HCT116 (cell line): Measurements from ENCODE around the gene TAF11L2. TPM values are rescaled to one million over a fixed set of nuclear protein-coding genes. Genes with fewer than 3 reads are reported as not detected.
"Not testable (repeated sequence)": the region's sequence is repeated elsewhere in the genome, so short reads cannot be mapped to it uniquely, and the experiment has no call there.

Experiments used
- ATAC-seq: fragments of 200-7000 bp; cut with Tn5 transposase; 2 replicates; pipeline ENCODE4 v1.9.1; 2020; ENCODE audit warnings: mild to moderate bottlenecking, moderate library complexity
- BruUV-seq: library from RNA; stranded (reverse); fragments of 400-500 nt; replicated peaks from 2 replicates; lab custom pipeline; 2021; lab: Mats Ljungman, UMichigan
- CTCF ChIA-PET: fragments of 300-600 bp; sonication (Branson Sonifier 250); formaldehyde crosslinking; loops from one replicate; lab custom pipeline; 2021; ENCODE audit warnings: antibody characterized with exemption; lab: Charles Lee
- POLR2A ChIA-PET: fragments of 300-600, 350-600 bp; sonication (Branson Sonifier 250); formaldehyde crosslinking; loops from one replicate; lab custom pipeline; 2021; ENCODE audit warnings: antibody characterized with exemption; lab: Charles Lee
- RAD21 ChIA-PET, 2 experiments: fragments of 300-600 bp; sonication (Branson Sonifier 250); formaldehyde crosslinking; loops; one replicate each; lab custom pipeline; 2023; ENCODE audit warnings: low total read pairs in 2 of 2; ENCODE audit not compliant: uncharacterized antibody in 2 of 2, unreplicated experiment in 2 of 2, low non-redundant PET in 1 of 2; lab: Charles Lee
- DNase-seq: peaks from one replicate; pipeline ENCODE4 v3.0.0-alpha.2; 2010; ENCODE audit warnings: low read depth, low spot score
- H2AFZ ChIP-seq: fragments of 200-600 bp; shearing (Covaris generic), sonication (generic); 2 replicates; pipeline ENCODE4 v1.6.1; 2017; ENCODE audit warnings: low read depth, mixed run types, mixed read lengths, antibody characterized with exemption, low read length; ENCODE audit not compliant: poor library complexity, severe bottlenecking
- H3K27ac ChIP-seq: 2 replicates; pipeline ENCODE4 v1.5.1; 2012; ENCODE audit warnings: low read depth, low read length
- H3K27me3 ChIP-seq: fragments of 200-600 bp; sonication (generic); 2 replicates; pipeline ENCODE4 v1.6.1; 2016; ENCODE audit warnings: mixed run types, low read length, mixed read lengths; ENCODE audit not compliant: insufficient read depth
- H3K36me3 ChIP-seq, 2 experiments: fragments of 200-500 bp in 1 of 2; fragments of 200-600 bp in 1 of 2; sonication (Bioruptor generic) in 1 of 2; sonication (generic) in 1 of 2; 2 replicates each; pipeline versions ENCODE4 v1.5.1 to v1.6.1; 2014 to 2016; ENCODE audit warnings: low read length in 2 of 2, inconsistent platforms in 1 of 2, mixed read lengths in 1 of 2, mixed run types in 1 of 2; ENCODE audit not compliant: insufficient read depth in 2 of 2, control insufficient read depth in 1 of 2
- H3K4me1 ChIP-seq, 2 experiments: fragments of 200-600 bp in 1 of 2; sonication (generic) in 1 of 2; 2 replicates each; pipeline versions ENCODE4 v1.5.1 to v1.6.1; 2012 to 2017; ENCODE audit warnings: low read length in 2 of 2, inconsistent platforms in 1 of 2, mild to moderate bottlenecking in 1 of 2, mixed read lengths in 1 of 2, mixed run types in 1 of 2, moderate library complexity in 1 of 2; ENCODE audit not compliant: insufficient read depth in 2 of 2, control insufficient read depth in 1 of 2
- H3K4me2 ChIP-seq: fragments of 200-600 bp; sonication (generic); 2 replicates; pipeline ENCODE4 v1.6.1; 2017; ENCODE audit warnings: mixed run types, low read length, mixed read lengths
- H3K4me3 ChIP-seq, 2 experiments: fragments of 200-600 bp in 1 of 2; sonication (generic) in 1 of 2; replicated peaks in 1 of 2; 2 replicates each; pipeline ENCODE4 v1.5.1; 2011 to 2016; ENCODE audit warnings: low read length in 2 of 2, control low read depth in 1 of 2, low read depth in 1 of 2, mild to moderate bottlenecking in 1 of 2, mixed read lengths in 1 of 2, mixed run types in 1 of 2
- H3K79me2 ChIP-seq: fragments of 200-600 bp; sonication (generic); 2 replicates; pipeline ENCODE4 v1.6.1; 2017; ENCODE audit warnings: mild to moderate bottlenecking, mixed run types, low read length, moderate library complexity, mixed read lengths; ENCODE audit not compliant: insufficient read depth
- H3K9ac ChIP-seq: fragments of 200-600 bp; sonication (generic); 2 replicates; pipeline ENCODE4 v1.6.1; 2016; ENCODE audit warnings: low read length, mixed read lengths
- H3K9me2 ChIP-seq: fragments of 200-600 bp; sonication (generic), shearing (Covaris generic); 2 replicates; pipeline ENCODE4 v1.6.1; 2017; ENCODE audit warnings: mixed run types, mild to moderate bottlenecking, moderate library complexity; ENCODE audit not compliant: insufficient read depth
- H3K9me3 ChIP-seq, 2 experiments: fragments of 200-500 bp in 1 of 2; fragments of 200-600 bp in 1 of 2; sonication (Bioruptor generic) in 1 of 2; sonication (generic) in 1 of 2; 2 replicates each; pipeline ENCODE4 v1.6.1; 2014 to 2017; ENCODE audit warnings: low read length in 2 of 2, mixed read lengths in 2 of 2, inconsistent platforms in 1 of 2, low read depth in 1 of 2, mild to moderate bottlenecking in 1 of 2, mixed run types in 1 of 2, moderate library complexity in 1 of 2; ENCODE audit not compliant: control insufficient read depth in 1 of 2, insufficient read depth in 1 of 2
- H4K20me1 ChIP-seq: fragments of 200-600 bp; sonication (generic), shearing (Covaris generic); 2 replicates; pipeline ENCODE4 v1.6.1; 2017; ENCODE audit warnings: mixed run types, mild to moderate bottlenecking, moderate library complexity; ENCODE audit not compliant: insufficient read depth
- SIN3A ChIP-seq: IDR thresholded peaks from 2 replicates; pipeline ENCODE4 v1.6.1; 2012; ENCODE audit warnings: low read depth
- SRF ChIP-seq: IDR thresholded peaks from 2 replicates; pipeline ENCODE4 v1.6.1; 2012; ENCODE audit warnings: low read depth
- TCF7L2 ChIP-seq: IDR thresholded peaks from 2 replicates; pipeline ENCODE4 v1.7.0; 2011; ENCODE audit warnings: borderline replicate concordance, inconsistent platforms; ENCODE audit not compliant: insufficient read depth, insufficient read length; ENCODE audit errors: extremely low read depth
- intact Hi-C: fragments of 100-400 bp; cut with micrococcal nuclease; formaldehyde crosslinking; loops from 2 replicates; pipeline ENCODE4 v1.10.0; 2022
- total RNA-seq: library from RNA; stranded (reverse); gene quantifications from one replicate; pipeline ENCODE4 v1.2.1, GENCODE V29; 2021; ENCODE audit not compliant: unreplicated experiment
- TF ChIP-seq, protein P1 (sequence below), 3 experiments: fragments of 200-600 bp in 1 of 3; sonication (generic) in 1 of 3; IDR thresholded peaks in 2 of 3; conservative IDR thresholded peaks in 1 of 3; 2 replicates each; pipeline ENCODE4 v1.5.1; 2012 to 2017; ENCODE audit warnings: low read depth in 2 of 3, low read length in 2 of 3, antibody characterized with exemption in 1 of 3, borderline replicate concordance in 1 of 3, control low read depth in 1 of 3, mild to moderate bottlenecking in 1 of 3, mixed read lengths in 1 of 3, mixed run types in 1 of 3, moderate library complexity in 1 of 3; ENCODE audit not compliant: insufficient read depth in 1 of 3

TAF11L2 gene
- total RNA-seq, 1 experiment from 2014 or later: not detected

DNA sequence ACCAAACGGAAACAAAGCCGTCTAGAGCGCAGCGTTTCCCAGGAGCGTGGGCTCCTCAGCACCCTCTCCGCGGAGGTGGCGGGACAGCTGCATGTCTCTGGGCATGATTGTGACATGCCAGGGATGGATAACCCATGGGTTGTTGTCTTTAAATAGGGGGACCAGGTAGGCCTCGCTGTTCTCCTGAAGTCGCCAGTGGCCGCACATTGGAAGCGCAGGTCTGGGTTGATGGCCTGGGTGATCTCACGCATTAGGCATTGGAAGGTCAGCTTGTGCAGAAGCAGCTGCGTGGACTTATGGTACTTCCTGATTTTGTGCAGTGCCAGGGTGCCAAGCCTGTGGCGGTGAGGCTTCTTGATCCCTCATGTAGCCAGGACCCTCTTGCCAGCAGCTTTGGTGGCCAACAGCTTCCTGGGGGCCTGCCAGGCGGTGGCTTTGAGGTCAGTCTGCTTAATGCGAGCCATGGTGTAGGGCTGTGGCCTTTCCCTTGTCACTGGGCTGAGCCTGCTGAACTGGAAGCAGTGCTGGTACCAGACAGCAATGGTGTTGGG is 13.8 kb downstream of the TAF11L2 start:
- intact Hi-C loops: no loop called here
- Histone ChIP-seq H3K4me3 (no peak overlapping the region), H2AFZ (no peak overlapping the region), H3K27ac (no peak overlapping the region), H4K20me1 (no peaks in the 10 kb centered on the region), H3K4me1 (no peaks in the 10 kb centered on the region), H3K36me3 (no peaks in the 10 kb centered on the region), H3K4me2 (no peak overlapping the region), H3K27me3 (no peaks in the 10 kb centered on the region), H3K9ac (no peak overlapping the region), H3K79me2 (no peaks in the 10 kb centered on the region), H3K9me3 (no peaks in the 10 kb centered on the region; a peak in 1 of 4 replicates), H3K9me2 (no peaks in the 10 kb centered on the region)
- BruUV-seq: no TSS peak
- TF ChIP-seq SIN3A (no peak), TCF7L2 (no peak), SRF (no peak)
- TF ChIP-seq, protein P1, sequence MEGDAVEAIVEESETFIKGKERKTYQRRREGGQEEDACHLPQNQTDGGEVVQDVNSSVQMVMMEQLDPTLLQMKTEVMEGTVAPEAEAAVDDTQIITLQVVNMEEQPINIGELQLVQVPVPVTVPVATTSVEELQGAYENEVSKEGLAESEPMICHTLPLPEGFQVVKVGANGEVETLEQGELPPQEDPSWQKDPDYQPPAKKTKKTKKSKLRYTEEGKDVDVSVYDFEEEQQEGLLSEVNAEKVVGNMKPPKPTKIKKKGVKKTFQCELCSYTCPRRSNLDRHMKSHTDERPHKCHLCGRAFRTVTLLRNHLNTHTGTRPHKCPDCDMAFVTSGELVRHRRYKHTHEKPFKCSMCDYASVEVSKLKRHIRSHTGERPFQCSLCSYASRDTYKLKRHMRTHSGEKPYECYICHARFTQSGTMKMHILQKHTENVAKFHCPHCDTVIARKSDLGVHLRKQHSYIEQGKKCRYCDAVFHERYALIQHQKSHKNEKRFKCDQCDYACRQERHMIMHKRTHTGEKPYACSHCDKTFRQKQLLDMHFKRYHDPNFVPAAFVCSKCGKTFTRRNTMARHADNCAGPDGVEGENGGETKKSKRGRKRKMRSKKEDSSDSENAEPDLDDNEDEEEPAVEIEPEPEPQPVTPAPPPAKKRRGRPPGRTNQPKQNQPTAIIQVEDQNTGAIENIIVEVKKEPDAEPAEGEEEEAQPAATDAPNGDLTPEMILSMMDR (IDR thresholded peaks at IDR 0.05 in 2 of 3, conservative IDR thresholded peaks at IDR 0.05 in 1 of 3; ENCODE audit: borderline replicate concordance in 1 of 3, insufficient read depth in 1 of 3, low read depth in 2 of 3, low read length in 2 of 3): no peak
- ChIA-PET RAD21 (no interaction called here), POLR2A (no interaction called here), CTCF (no interaction called here)
- no peak for DNase-seq
- ATAC-seq: no peak

GRCh38 chr5:17517526-17517925 is 19.5 kb downstream of the TAF11L2 start:
- intact Hi-C loops, H3K4me2 ChIP-seq, H3K36me3 ChIP-seq, H3K9ac ChIP-seq, H3K27ac ChIP-seq, CTCF ChIA-PET, H4K20me1 ChIP-seq, H2AFZ ChIP-seq, H3K9me3 ChIP-seq, POLR2A ChIA-PET, H3K4me1 ChIP-seq, RAD21 ChIA-PET, H3K4me3 ChIP-seq, BruUV-seq, ATAC-seq, H3K79me2 ChIP-seq, H3K9me2 ChIP-seq, DNase-seq, H3K27me3 ChIP-seq: not testable (repeated sequence)

- H2AFZ ChIP-seq, BruUV-seq, H3K4me2 ChIP-seq, POLR2A ChIA-PET, H3K9me2 ChIP-seq, intact Hi-C loops, CTCF ChIA-PET, H3K79me2 ChIP-seq, H4K20me1 ChIP-seq, ATAC-seq, H3K36me3 ChIP-seq, H3K9me3 ChIP-seq, H3K9ac ChIP-seq, H3K27ac ChIP-seq, H3K27me3 ChIP-seq, DNase-seq, H3K4me3 ChIP-seq, H3K4me1 ChIP-seq, RAD21 ChIA-PET: not testable (repeated sequence)
Observed at GRCh38 chr5:17518067-17518466, 20.0 kb downstream of the TAF11L2 start, which contains the start of gene TAF11L3. Gene TAF11L3, plus strand, starts transcription at chr5:17518367.

DNA sequence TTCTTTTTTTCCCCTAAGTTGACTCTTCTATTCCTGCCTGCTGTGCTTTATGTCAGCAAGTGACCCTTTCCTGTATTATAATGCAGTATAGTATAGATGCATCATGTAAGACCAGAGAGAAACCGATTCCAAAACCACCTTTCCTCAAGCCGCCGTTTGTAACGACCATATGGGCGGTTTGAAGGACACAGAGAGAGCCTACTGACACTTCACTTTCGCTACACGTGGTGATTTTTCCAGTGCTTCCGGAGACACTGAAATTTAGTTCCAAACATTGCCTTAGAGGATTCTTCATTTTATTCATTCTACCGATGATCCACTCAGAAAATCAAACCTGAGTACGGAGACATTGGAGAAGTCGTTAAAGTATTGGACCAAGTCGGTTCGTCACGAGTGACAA is 21.5 kb downstream of the TAF11L2 start:
- H3K27me3 ChIP-seq, H3K9me3 ChIP-seq, H3K4me1 ChIP-seq, BruUV-seq, H3K36me3 ChIP-seq, CTCF ChIA-PET, H3K9ac ChIP-seq, H3K4me2 ChIP-seq, H2AFZ ChIP-seq, H4K20me1 ChIP-seq, RAD21 ChIA-PET, H3K27ac ChIP-seq, intact Hi-C loops, H3K9me2 ChIP-seq, ATAC-seq, H3K4me3 ChIP-seq, DNase-seq, POLR2A ChIA-PET, H3K79me2 ChIP-seq: not testable (repeated sequence)
